Activated CD8-positive, alpha-beta memory T cell treated with anti-CD3 and anti-CD28 coated beads, Interleukin-2, amount 50 U/mL, for 1 hour (primary cell): ENCODE data around the gene EXOC6.

Experiments
- DNase-seq: peaks from one replicate; pipeline ENCODE4 v3.0.0-alpha.2; 2020; ENCODE audit errors: extremely low read depth

EXOC6 gene

GRCh38 chr10:92848441-92849233, at the start of gene EXOC6:
EXOC6 (plus strand) TSS chr10:92848520; CDS start chr10:92848534, 14 bp downstream.
- peak; percentile 61 for DNase-seq

- DNase-seq: no peak
Measured at GRCh38 chr10:92799568-92799967, 48.8 kb upstream of the EXOC6 start.

- DNase-seq: no peak
Measured at GRCh38 chr10:92800134-92800733, 48.1 kb upstream of the EXOC6 start.

- DNase-seq: no peak
Measured at GRCh38 chr10:92801978-92802872, 46.1 kb upstream of the EXOC6 start.

GRCh38 chr10:92809840-92810239, 38.5 kb upstream of the EXOC6 start:
- no peak for DNase-seq

- no peak for DNase-seq
Measured at GRCh38 chr10:92810934-92811532, 37.3 kb upstream of the EXOC6 start.

- no peak for DNase-seq
Measured at GRCh38 chr10:92811986-92812385, 36.3 kb upstream of the EXOC6 start.

- no peak for DNase-seq
Measured at GRCh38 chr10:92813979-92814378, 34.3 kb upstream of the EXOC6 start.

- no peak for DNase-seq
Measured at GRCh38 chr10:92814790-92815189, 33.5 kb upstream of the EXOC6 start.

GRCh38 chr10:92816091-92816531, 32.2 kb upstream of the EXOC6 start:
- no peak for DNase-seq

GRCh38 chr10:92822060-92822634, 26.2 kb upstream of the EXOC6 start:
- no peak for DNase-seq

- no peak for DNase-seq
Measured at GRCh38 chr10:92822964-92823363, 25.4 kb upstream of the EXOC6 start.

- no peak for DNase-seq
Measured at GRCh38 chr10:92826061-92826460, 22.3 kb upstream of the EXOC6 start.

- DNase-seq: no peak
Measured at GRCh38 chr10:92826504-92826903, 21.8 kb upstream of the EXOC6 start.

- DNase-seq: no peak
Measured at GRCh38 chr10:92829042-92829785, 19.1 kb upstream of the EXOC6 start.

GRCh38 chr10:92829786-92830377, 18.4 kb upstream of the EXOC6 start:
- DNase-seq: no peak

GRCh38 chr10:92830478-92831389, 17.6 kb upstream of the EXOC6 start:
- DNase-seq: no peak

- DNase-seq: no peak
Measured at GRCh38 chr10:92832121-92832520, 16.2 kb upstream of the EXOC6 start.

- DNase-seq: no peak
Measured at GRCh38 chr10:92832998-92833650, 15.2 kb upstream of the EXOC6 start.
